GM23248 (cell line): ENCODE results near the gene MAP4K3.

ENCODE experiments used
- EZH2 ChIP-seq: fragments of 200-600 bp; sonication (generic); IDR thresholded peaks from 2 replicates; pipeline ENCODE4 v1.6.1; 2018; ENCODE audit warnings: antibody characterized with exemption, mild to moderate bottlenecking; ENCODE audit not compliant: insufficient read depth, poor library complexity, severe bottlenecking
- EZH2phosphoT487 ChIP-seq: fragments of 200-600 bp; sonication (generic); IDR thresholded peaks from 2 replicates; pipeline ENCODE4 v1.6.1; 2018; ENCODE audit warnings: antibody characterized with exemption, moderate library complexity, mild to moderate bottlenecking, low read depth; ENCODE audit not compliant: insufficient read depth

- TF ChIP-seq EZH2phosphoT487 (no peak), EZH2 (no peak)
These were observed 28.5 kb downstream of the MAP4K3 start for GRCh38 chr2:39408351-39409136.
